Tibial artery (tissue), 4 donors: ENCODE measurements around the gene ABCA4.
"Not testable (repeated sequence)": the region's sequence is repeated elsewhere in the genome, so short reads cannot be mapped to it uniquely, and the experiment has no call there.

Experiments used
- DNase-seq, 2 donors: peaks; one replicate each; pipeline ENCODE4 v3.0.0-alpha.2; 2019
- H3K27ac ChIP-seq, 2 donors: fragments of 200-600 bp; sonication (generic) in 1 of 2; 1 replicate in 1 of 2; 2 replicates in 1 of 2; pipeline ENCODE4 v1.5.1; 2018 to 2019; ENCODE audit warnings: mild to moderate bottlenecking in 1 of 2
- H3K27me3 ChIP-seq, 2 donors: fragments of 200-600 bp; sonication (generic) in 1 of 2; one replicate each; pipeline versions ENCODE4 v1.5.1 to v1.6.0; 2016 to 2019
- H3K36me3 ChIP-seq, 3 donors: fragments of 200-600 bp; sonication (generic) in 2 of 3; one replicate each; pipeline ENCODE4 v1.5.1; 2016 to 2019; ENCODE audit warnings: mild to moderate bottlenecking in 2 of 3
- H3K4me1 ChIP-seq, 4 donors: fragments of 200-600 bp; sonication (generic) in 2 of 4; 1 replicate in 3 of 4; 2 replicates in 1 of 4; pipeline ENCODE4 v1.5.1; 2016 to 2019
- H3K4me3 ChIP-seq, 2 donors: fragments of 200-600 bp; sonication (generic) in 1 of 2; 1 replicate in 1 of 2; 2 replicates in 1 of 2; pipeline ENCODE4 v1.5.1; 2018 to 2019; ENCODE audit warnings: mild to moderate bottlenecking in 2 of 2
- H3K9me3 ChIP-seq, 3 donors: fragments of 200-600 bp; sonication (generic) in 1 of 3; one replicate each; pipeline ENCODE4 v1.5.1; 2016 to 2019
- intact Hi-C: fragments of 100-400 bp; cut with DNase I; formaldehyde crosslinking; loops from one replicate; pipeline ENCODE4 v1.15.0; 2023; ENCODE audit warnings: low total_unique reads
- TF ChIP-seq, protein P1 (sequence below), 2 experiments: fragments of 200-600 bp in 1 of 2; fragments of 450-650 bp in 1 of 2; IDR thresholded peaks; one replicate each; pipeline ENCODE4 v1.5.1; 2017 to 2019; ENCODE audit warnings: antibody characterized with exemption in 2 of 2, mild to moderate bottlenecking in 1 of 2, moderate library complexity in 1 of 2

The ABCA4 gene

DNA sequence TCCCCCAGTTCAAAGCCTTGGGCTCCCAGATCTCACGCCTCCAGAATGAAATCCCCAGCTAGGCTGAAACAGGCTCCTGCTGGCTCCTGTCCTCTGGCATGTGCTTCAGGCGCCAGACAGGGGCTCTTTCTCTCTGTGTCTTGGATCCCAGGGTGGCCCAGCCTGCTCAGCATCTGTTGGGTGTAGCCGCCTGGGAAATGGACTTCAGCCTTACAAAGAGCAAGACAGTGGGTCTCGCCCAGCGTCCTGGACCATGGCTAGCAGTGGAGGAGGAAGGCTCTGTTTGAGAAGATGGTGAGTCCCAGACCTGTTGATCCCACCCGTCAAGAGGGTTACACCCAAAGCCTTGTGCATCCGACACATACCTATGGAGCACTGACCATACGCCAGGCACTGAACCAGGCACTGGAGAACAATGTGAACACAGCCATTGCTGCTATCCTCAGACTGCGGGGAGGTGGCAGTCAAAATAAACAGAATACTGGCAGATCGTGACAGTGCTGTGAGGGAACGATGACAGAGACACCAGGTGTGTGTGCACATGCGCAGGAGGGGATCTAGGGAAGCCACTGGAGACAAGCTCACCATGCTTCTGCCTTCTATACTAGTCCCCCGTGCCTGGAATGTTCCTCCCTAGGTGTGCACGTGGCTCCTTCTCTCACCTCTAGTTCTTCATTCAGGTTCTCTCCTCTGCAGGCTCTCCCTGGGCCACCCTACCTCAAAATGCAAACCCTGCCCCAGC, 118.7 kb downstream of the ABCA4 start:
- TF ChIP-seq, protein P1, sequence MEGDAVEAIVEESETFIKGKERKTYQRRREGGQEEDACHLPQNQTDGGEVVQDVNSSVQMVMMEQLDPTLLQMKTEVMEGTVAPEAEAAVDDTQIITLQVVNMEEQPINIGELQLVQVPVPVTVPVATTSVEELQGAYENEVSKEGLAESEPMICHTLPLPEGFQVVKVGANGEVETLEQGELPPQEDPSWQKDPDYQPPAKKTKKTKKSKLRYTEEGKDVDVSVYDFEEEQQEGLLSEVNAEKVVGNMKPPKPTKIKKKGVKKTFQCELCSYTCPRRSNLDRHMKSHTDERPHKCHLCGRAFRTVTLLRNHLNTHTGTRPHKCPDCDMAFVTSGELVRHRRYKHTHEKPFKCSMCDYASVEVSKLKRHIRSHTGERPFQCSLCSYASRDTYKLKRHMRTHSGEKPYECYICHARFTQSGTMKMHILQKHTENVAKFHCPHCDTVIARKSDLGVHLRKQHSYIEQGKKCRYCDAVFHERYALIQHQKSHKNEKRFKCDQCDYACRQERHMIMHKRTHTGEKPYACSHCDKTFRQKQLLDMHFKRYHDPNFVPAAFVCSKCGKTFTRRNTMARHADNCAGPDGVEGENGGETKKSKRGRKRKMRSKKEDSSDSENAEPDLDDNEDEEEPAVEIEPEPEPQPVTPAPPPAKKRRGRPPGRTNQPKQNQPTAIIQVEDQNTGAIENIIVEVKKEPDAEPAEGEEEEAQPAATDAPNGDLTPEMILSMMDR (IDR thresholded peaks at IDR 0.05) = no peak
- no peaks in the 10 kb centered on the region for H3K4me1 ChIP-seq
- H3K9me3 ChIP-seq = no peaks in the 10 kb centered on the region
- no peaks in the 10 kb centered on the region for H3K36me3 ChIP-seq
- no peak for DNase-seq
- H3K4me3 ChIP-seq = no peak overlapping the region
- H3K27ac ChIP-seq = no peak overlapping the region
- H3K27me3 ChIP-seq = no peaks in the 10 kb centered on the region
- intact Hi-C loops = no loop called here

DNA sequence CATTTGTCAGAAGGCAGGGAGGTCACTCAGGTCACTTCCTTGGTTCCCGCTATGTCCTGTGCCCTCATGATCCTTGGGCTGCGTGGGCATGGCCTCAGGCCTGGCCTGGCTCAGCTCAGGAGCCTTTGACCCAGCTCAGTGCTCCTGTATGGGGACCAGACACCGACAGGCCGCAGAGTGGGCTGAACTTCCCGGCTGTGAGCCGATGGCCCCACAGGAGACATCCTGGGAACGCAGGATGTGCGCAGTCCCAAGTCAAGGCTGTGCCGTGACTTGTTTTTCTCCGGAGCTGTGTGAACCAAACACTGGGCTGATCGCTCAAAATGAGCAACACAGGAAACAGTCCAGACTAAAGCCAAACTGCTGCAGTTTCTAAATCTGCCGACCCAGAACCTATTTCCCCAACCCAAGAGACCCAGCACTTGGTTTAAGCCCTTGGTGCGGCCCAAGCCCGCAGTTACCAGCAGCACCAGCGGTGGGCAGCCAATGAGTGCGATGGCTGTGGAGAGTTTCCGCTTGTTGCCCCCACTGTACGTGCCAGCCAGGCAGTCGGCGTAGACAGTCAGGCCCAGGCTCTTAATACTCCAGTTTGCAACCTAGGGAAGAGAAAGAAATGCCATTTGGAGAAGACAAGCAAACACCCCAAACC, 119.4 kb downstream of the ABCA4 start:
- no peak for DNase-seq
- Histone ChIP-seq H3K9me3 (no peaks in the 10 kb centered on the region), H3K36me3 (no peaks in the 10 kb centered on the region), H3K4me3 (no peak overlapping the region), H3K27ac (no peak overlapping the region), H3K4me1 (no peaks in the 10 kb centered on the region), H3K27me3 (no peaks in the 10 kb centered on the region)
- TF ChIP-seq, protein P1 (IDR thresholded peaks at IDR 0.05) = no peak
- intact Hi-C loops = no loop called here

DNA sequence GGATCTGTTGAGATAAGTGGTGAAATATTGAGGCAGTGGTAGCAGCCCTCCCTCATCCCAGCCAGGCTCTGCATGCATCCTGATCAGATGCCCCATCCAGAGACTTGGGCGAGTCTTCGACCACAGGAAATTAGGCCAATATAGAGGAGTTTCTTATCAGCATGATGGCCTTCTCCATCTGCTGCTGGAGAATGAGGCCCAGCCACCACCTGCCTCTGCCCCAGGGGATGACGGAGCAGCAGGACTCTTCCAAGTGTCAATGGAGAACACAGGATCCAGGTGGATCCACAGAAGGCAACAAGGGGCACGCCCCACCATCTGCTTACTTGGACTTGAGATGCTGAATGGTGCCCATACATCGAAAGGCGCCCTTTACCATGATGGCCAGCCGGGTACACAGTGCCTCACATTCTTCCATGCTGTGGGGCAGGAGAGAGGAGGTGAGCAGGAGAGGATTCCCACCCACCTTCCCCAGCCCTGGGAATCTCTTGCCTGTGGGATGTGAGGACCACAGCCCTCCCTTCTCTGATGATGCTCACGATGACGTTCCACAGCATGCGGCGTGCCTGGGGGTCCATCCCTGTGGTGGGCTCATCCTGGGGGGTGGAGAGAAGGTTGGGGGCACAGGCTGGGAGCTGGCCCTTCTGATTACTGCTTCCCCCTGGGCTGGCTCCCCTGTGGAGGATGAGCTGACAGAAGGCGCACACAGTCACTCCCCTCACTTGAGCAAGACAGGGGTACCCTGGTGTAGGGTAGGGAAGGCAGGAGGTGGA, 120.3 kb downstream of the ABCA4 start:
- intact Hi-C loops = no loop called here
- H3K27ac ChIP-seq = no peak overlapping the region
- no peak for DNase-seq
- TF ChIP-seq, protein P1 (IDR thresholded peaks at IDR 0.05) = no peak
- H3K9me3 ChIP-seq = no peaks in the 10 kb centered on the region
- H3K4me1 ChIP-seq = no peaks in the 10 kb centered on the region
- H3K4me3 ChIP-seq = no peak overlapping the region
- no peaks in the 10 kb centered on the region for H3K27me3 ChIP-seq
- no peaks in the 10 kb centered on the region for H3K36me3 ChIP-seq

DNA sequence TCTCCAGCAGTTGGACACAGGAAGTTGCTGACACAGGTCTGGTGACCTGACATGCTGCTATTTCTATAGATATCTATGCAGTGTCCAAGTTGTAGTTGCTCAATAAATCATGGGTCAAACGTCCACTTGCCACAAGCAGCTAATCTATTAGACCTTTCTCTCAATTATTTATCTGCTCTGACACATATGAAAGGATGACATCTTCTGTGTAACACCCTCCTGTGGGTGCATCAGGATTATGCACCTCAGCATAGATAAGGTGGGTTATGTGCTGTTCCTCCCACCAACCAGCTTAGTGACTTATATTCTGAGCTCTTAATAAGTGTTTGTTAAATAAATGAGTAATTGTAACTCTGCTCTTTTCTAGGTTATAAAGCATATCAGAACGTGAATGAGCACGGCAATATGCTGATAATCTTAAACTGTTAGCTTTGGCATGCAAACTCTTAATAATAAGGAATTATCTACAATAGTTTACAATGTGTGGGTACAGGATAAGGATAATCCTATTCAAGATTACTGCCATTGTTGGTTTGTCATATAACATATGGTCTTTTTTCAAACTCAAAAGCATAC, 121.0 kb downstream of the ABCA4 start:
- no peak overlapping the region for H3K4me3 ChIP-seq
- H3K36me3 ChIP-seq = no peaks in the 10 kb centered on the region
- TF ChIP-seq, protein P1 (IDR thresholded peaks at IDR 0.05) = no peak
- intact Hi-C loops = no loop called here
- DNase-seq = no peak
- H3K27ac ChIP-seq = no peak overlapping the region
- H3K27me3 ChIP-seq = no peaks in the 10 kb centered on the region
- H3K9me3 ChIP-seq = no peaks in the 10 kb centered on the region
- H3K4me1 ChIP-seq = no peaks in the 10 kb centered on the region

DNA sequence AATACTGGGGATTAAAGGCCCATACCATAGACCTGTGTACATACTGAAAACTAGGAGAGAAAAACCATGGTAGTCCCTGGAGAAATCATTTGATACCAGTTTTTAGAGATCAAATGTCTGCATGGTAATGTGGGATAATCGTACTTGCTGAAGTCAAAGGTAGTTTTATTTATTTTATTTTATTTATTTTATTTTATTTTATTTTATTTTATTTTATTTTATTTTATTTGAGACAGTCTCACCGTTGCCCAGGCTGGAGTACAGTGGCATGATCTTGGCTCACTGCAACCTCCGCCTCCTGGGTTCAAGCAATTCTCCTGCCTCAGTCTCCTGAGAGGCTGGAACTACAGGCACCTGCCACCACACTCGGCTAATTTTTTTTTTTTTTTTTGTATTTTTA, 122.4 kb downstream of the ABCA4 start:
- intact Hi-C loops, H3K27me3 ChIP-seq, H3K4me1 ChIP-seq, DNase-seq, H3K36me3 ChIP-seq, H3K27ac ChIP-seq, H3K9me3 ChIP-seq, H3K4me3 ChIP-seq: not testable (repeated sequence)
